Myocyte (in vitro differentiated cells): ENCODE data around the gene AHCYL2. TPM values are rescaled to one million over a fixed set of nuclear protein-coding genes. Genes with fewer than 3 reads are reported as not detected.
"Not testable (repeated sequence)": the region's sequence is repeated elsewhere in the genome, so short reads cannot be mapped to it uniquely, and the experiment has no call there.

Source experiments
- DNase-seq: peaks from one replicate; pipeline ENCODE4 v3.0.0-alpha.2; 2012; ENCODE audit warnings: low read depth
- total RNA-seq: library from RNA; depleted of rRNA; stranded (reverse); fragments of >200 nt; gene quantifications from 2 replicates; pipeline ENCODE4 v1.2.3, GENCODE V29; 2014

AHCYL2 gene
- total RNA-seq, 1 donor from 2014 or later: 20.4 TPM

GRCh38 chr7:129282865-129283264 lies 58.0 kb downstream of the AHCYL2 start:
- DNase-seq: no peak

- no peak for DNase-seq
These were observed 59.1 kb downstream of the AHCYL2 start for GRCh38 chr7:129283936-129284335.

- DNase-seq: no peak
These were observed 60.3 kb downstream of the AHCYL2 start for GRCh38 chr7:129285111-129285510.

- DNase-seq: no peak
These were observed 68.0 kb downstream of the AHCYL2 start for GRCh38 chr7:129292861-129293260.

GRCh38 chr7:129295015-129295423 lies 70.2 kb downstream of the AHCYL2 start:
- peak; percentile 80 for DNase-seq

GRCh38 chr7:129298268-129298893 lies 73.6 kb downstream of the AHCYL2 start:
- peak; percentile 63 for DNase-seq

- DNase-seq: no peak
These were observed 75.1 kb downstream of the AHCYL2 start for GRCh38 chr7:129299889-129300288.

- not testable (repeated sequence) for DNase-seq
These were observed 75.5 kb downstream of the AHCYL2 start for GRCh38 chr7:129300299-129300698.

GRCh38 chr7:129307592-129307991 lies 82.8 kb downstream of the AHCYL2 start:
- no peak for DNase-seq

- DNase-seq: peak; percentile 21
These were observed 83.2 kb downstream of the AHCYL2 start for GRCh38 chr7:129308047-129308446.

- DNase-seq: no peak
These were observed 86.6 kb downstream of the AHCYL2 start for GRCh38 chr7:129311429-129311828.

- DNase-seq: no peak
These were observed 88.5 kb downstream of the AHCYL2 start for GRCh38 chr7:129313282-129313681.

GRCh38 chr7:129315960-129316359 lies 91.1 kb downstream of the AHCYL2 start:
- peak; percentile 96 for DNase-seq

GRCh38 chr7:129317450-129317849 lies 92.6 kb downstream of the AHCYL2 start:
- no peak for DNase-seq

GRCh38 chr7:129327076-129327475 lies 102.2 kb downstream of the AHCYL2 start:
- no peak for DNase-seq

GRCh38 chr7:129332254-129333035 lies 107.6 kb downstream of the AHCYL2 start:
- DNase-seq: peak; percentile 41

GRCh38 chr7:129334473-129334872 lies 109.6 kb downstream of the AHCYL2 start:
- DNase-seq: no peak

- no peak for DNase-seq
These were observed 113.6 kb downstream of the AHCYL2 start for GRCh38 chr7:129338450-129338849.

- no peak for DNase-seq
These were observed 116.4 kb downstream of the AHCYL2 start for GRCh38 chr7:129341212-129341611.

GRCh38 chr7:129341816-129342806 lies 117.3 kb downstream of the AHCYL2 start:
- DNase-seq: no peak

GRCh38 chr7:129343099-129343700 lies 118.4 kb downstream of the AHCYL2 start:
- DNase-seq: peak; percentile 80
